Epithelial cell of esophagus (primary cell): Measurements from ENCODE around the gene MYZAP.

Experiments used
- DNase-seq: peaks from one replicate; pipeline ENCODE4 v3.0.0; 2010; ENCODE audit warnings: low read depth
- H3K4me3 ChIP-seq: 2 replicates; pipeline ENCODE4 v1.5.1; 2011; ENCODE audit warnings: mild to moderate bottlenecking, low read length, control low read depth
- TF ChIP-seq, protein P1 (sequence below): IDR thresholded peaks from 2 replicates; pipeline ENCODE4 v1.5.1; 2011; ENCODE audit warnings: low read depth, mild to moderate bottlenecking, low read length, control low read depth, inconsistent platforms; ENCODE audit not compliant: insufficient read depth; ENCODE audit errors: missing control alignments

The MYZAP gene

DNA sequence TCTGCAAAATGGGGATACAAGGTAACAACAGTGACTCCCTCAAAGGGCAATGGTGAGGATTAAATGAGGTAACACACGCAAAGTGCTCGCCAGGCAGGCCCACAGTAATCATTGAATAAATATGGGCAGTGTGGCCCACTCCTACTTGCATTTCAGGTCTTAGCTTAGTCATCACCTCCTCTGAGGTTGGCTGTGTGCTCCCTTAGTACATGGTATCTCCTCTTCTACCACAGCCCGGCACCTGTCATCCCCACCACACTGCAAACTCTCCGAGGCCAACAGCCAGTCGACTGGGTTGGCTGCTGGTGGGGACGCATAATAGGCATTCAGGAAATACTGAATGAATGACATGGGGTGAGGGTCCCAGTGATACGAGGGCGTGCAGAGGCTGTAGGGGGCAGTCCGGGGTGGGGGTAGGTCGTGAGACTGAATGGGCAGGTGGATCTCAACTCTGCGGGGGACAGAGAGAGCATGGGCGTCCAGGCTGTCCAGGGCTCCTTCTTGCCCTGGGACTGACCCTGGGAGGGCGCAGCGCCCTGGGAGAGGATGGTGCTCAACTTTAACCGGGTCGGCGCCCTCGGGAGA is 375 bp upstream of the MYZAP start:
- peak overlapping the region; percentile 47 for H3K4me3 ChIP-seq
- TF ChIP-seq, protein P1, sequence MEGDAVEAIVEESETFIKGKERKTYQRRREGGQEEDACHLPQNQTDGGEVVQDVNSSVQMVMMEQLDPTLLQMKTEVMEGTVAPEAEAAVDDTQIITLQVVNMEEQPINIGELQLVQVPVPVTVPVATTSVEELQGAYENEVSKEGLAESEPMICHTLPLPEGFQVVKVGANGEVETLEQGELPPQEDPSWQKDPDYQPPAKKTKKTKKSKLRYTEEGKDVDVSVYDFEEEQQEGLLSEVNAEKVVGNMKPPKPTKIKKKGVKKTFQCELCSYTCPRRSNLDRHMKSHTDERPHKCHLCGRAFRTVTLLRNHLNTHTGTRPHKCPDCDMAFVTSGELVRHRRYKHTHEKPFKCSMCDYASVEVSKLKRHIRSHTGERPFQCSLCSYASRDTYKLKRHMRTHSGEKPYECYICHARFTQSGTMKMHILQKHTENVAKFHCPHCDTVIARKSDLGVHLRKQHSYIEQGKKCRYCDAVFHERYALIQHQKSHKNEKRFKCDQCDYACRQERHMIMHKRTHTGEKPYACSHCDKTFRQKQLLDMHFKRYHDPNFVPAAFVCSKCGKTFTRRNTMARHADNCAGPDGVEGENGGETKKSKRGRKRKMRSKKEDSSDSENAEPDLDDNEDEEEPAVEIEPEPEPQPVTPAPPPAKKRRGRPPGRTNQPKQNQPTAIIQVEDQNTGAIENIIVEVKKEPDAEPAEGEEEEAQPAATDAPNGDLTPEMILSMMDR = no peak
- DNase-seq = peak; percentile 56

DNA sequence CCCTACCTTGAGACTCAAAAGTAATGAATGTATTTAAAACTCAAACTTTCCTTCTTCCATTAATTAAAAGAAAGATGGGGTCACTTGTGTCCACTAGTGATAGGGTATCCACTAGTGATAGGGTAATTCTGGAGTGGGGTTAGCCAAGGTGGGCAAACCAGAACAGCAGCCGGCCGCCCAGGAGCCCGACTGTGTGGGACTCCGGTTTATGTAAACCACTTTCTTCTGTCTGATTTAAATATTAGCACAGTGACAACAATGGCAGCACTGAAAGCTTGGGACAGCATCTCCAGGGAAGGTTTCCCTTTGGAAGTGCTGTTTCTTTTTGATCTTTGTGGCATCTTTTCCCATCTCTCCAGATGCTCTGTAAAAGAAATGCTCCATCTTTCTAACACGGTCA is 722 bp downstream of the MYZAP start:
- TF ChIP-seq, protein P1 = peak; percentile 5
- DNase-seq = no peak
- H3K4me3 ChIP-seq = peak overlapping the region; percentile 50

DNA sequence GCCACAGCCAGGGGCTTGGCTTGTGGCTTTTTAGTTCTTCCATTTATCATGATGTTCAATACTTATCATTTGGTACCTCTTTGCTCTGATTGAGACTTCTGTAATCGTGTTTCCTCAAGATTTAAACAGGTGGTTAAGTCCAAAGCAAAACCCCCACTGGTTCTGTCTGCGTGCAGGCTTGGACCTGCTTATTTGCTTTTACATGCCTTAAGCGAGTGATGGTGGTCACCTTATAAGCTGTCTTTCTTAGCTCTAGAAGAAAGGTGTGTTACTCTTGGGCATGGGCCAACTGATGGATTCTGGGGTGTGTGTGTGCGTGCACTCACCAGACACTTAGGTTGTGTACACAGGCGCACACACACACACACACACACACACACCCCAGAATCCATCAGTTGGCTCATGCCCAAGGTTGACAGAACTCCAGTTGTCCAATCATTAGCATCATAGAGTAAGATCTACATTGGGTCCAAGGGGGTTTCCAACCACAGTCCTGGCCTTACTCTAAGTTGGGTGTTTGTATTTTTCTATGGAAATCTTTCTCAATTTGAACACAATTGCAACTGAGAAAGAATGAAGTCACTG is 1.2 kb downstream of the MYZAP start:
- peak; percentile 58 for DNase-seq
- H3K4me3 ChIP-seq = peak overlapping the region; percentile 50
- TF ChIP-seq, protein P1 = no peak

DNA sequence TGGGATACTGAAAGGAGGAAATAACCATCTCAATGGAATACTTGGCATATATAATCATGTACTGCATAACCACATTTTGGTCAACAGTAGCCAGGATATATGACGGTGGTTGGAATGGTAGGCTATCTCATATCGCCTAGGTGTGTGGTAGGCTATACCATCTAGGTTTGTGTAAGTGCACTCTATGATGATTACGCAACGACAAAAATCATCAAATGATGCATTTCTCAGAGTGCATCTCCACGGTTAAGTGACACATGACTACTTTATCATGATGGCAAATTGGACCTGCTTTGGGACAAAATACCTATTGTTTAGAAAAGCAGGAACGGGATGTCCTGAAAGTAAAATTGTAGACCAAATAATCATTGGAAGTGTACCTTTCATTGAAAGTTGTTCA is 2.8 kb downstream of the MYZAP start:
- no peak for DNase-seq
- H3K4me3 ChIP-seq = no peak overlapping the region
- TF ChIP-seq, protein P1 = no peak

DNA sequence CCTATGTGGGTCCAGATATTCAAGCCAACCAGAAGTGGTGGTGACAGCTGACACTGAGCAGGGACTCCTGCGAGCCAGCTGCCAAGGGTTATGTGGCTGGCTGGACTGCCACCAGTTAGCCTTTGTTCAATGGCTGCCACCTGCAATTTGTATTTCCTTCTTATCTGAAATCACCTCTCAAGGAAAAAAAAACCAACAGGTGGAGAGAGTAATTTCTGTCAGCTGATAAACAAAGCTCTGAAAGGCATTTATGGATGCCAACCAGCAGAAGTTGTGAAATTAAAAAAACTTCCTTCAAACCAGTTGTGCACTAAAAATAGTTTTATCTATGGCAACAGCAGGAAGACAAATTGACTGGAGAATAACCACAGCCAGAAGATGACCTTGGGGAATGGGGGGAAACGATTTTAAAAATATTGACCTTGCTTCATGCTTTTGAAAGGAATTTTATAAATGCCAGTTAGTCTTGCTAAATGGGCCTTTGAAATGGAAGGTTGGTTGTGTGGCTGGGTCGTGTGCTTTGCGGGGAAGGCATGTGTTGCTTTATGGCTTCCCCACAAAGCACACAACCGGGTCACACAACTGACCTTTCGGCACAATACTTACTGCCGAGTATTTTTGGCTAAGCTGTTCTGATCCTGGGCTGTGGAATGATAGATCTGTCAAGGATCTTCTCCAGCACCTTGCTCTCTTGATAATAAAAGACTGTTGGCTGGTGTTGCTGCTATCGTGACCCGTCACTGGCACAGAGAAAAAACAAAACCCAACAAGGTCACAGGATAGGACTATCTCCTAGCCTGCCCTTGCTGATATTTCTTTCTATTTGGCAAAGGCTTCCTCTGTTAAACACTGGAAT is 3.5 kb downstream of the MYZAP start:
- TF ChIP-seq, protein P1 = no peak
- H3K4me3 ChIP-seq = no peak overlapping the region
- DNase-seq = no peak

DNA sequence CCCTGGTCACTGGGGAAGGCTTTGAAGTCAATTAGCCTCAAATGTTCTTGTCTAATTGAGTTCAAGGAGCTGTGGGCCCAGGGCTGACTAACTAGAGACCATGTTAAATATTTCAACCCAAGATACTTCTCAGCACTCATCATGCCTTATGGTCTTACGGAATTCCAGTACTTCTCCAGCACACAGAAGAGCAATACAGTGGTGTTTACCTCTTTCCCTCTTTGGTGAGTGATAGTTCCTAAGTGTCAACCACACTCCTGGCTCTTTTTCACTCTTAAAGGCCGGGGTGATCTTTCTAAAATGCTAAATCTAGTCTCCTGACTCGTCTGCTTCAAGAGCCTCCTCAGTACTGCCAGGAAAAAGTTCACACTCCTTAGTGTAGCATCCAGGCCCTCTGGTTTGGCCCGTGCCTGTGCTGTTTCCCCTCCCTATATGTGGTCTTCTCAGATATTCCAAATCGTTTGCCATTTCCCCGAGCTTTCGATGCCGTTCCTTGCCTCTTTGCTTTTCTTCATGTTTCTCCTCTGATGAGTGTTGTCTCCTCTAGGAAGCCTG is 4.7 kb downstream of the MYZAP start:
- TF ChIP-seq, protein P1 = no peak

More for the DNA sequence above, 4.7 kb downstream of the MYZAP start:
- no peak for DNase-seq
- no peak overlapping the region for H3K4me3 ChIP-seq
